Measurements from ENCODE around the gene C6orf62.

- no peak for TF ChIP-seq CTCF (IDR thresholded peaks at IDR 0.05)
- no peak for TF ChIP-seq POLR2A (IDR thresholded peaks at IDR 0.05)
Observed at GRCh38 chr6:24666097-24666640, 52.8 kb downstream of the C6orf62 start.

All from stomach (tissue), 4 donors.